Lower leg skin (tissue), 4 donors: ENCODE results near the gene DLG5. TPM values are rescaled to one million over a fixed set of nuclear protein-coding genes. Genes with fewer than 3 reads are reported as not detected.

ENCODE experiments used
- DNase-seq, 2 donors: peaks; one replicate each; pipeline ENCODE4 v3.0.0-alpha.2; 2019; ENCODE audit warnings: low spot score in 2 of 2
- H3K4me3 ChIP-seq: fragments of 200-600 bp; sonication (generic); 2 replicates; pipeline ENCODE4 v1.5.1; 2017; ENCODE audit warnings: mild to moderate bottlenecking, low read depth; ENCODE audit not compliant: poor library complexity, severe bottlenecking
- CTCF ChIP-seq, 3 donors: fragments of 450-650 bp; IDR thresholded peaks; one replicate each; pipeline ENCODE4 v1.5.1; 2016; ENCODE audit warnings: antibody characterized with exemption in 3 of 3, mild to moderate bottlenecking in 3 of 3, moderate library complexity in 2 of 3
- POLR2A ChIP-seq, 2 donors: fragments of 450-650 bp; IDR thresholded peaks; one replicate each; pipeline ENCODE4 v1.6.1; 2016 to 2017; ENCODE audit warnings: antibody characterized with exemption in 2 of 2, mild to moderate bottlenecking in 1 of 2, moderate library complexity in 1 of 2
- WGBS, 2 donors: methylation state at CpG; one replicate each; pipeline ENCODE4 v1.1.5; 2018; 5-methylcytosine and 5-hydroxymethylcytosine counted together
- intact Hi-C: fragments of 100-400 bp; cut with DNase I; formaldehyde crosslinking; loops from one replicate; pipeline ENCODE4 v1.15.0; 2023; ENCODE audit warnings: low total_unique reads
- total RNA-seq, 4 donors: library from RNA; depleted of rRNA; stranded (reverse); fragments of >200 nt; gene quantifications; one replicate each; pipeline ENCODE4 v1.1.0, GENCODE V29; 2016

DLG5 gene
- total RNA-seq, 4 donors from 2014 or later = 91.9 to 165 (median 103) TPM

- TF ChIP-seq CTCF (IDR thresholded peaks at IDR 0.05) (no peak), POLR2A (IDR thresholded peaks at IDR 0.05) (no peak)
- intact Hi-C loops = no loop called here
- DNase-seq = no peak
- 86 to 95% methylated on average over 6 to 9 of the region's 10 CpGs for WGBS, 2 donors
- no peak overlapping the region for H3K4me3 ChIP-seq
These were observed 97.2 kb downstream of the DLG5 start for GRCh38 chr10:77829356-77829755.

- DNase-seq = no peak
- no peak overlapping the region for H3K4me3 ChIP-seq
- intact Hi-C loops = no loop called here
- TF ChIP-seq CTCF (IDR thresholded peaks at IDR 0.05) (no peak), POLR2A (IDR thresholded peaks at IDR 0.05) (no peak)
- 80 to 96% methylated on average over 6 of the region's 6 CpGs for WGBS, 2 donors
These were observed 98.2 kb downstream of the DLG5 start for GRCh38 chr10:77828377-77828776.

GRCh38 chr10:77827366-77827765 is 99.2 kb downstream of the DLG5 start:
- H3K4me3 ChIP-seq = no peak overlapping the region
- WGBS, 2 donors = 86 to 92% methylated on average over 9 of the region's 9 CpGs
- intact Hi-C loops = no loop called here
- DNase-seq = no peak
- no peak for TF ChIP-seq CTCF (IDR thresholded peaks at IDR 0.05)
- TF ChIP-seq POLR2A (IDR thresholded peaks at IDR 0.05) = no peak

- WGBS, 2 donors = 79 to 83% methylated on average over 5 of the region's 5 CpGs
- TF ChIP-seq POLR2A (IDR thresholded peaks at IDR 0.05) (no peak), CTCF (IDR thresholded peaks at IDR 0.05) (no peak)
- no peak overlapping the region for H3K4me3 ChIP-seq
- intact Hi-C loops = no loop called here
- DNase-seq = no peak
These were observed 100.6 kb downstream of the DLG5 start for GRCh38 chr10:77825965-77826364.

- intact Hi-C loops = no loop called here
- WGBS, 2 donors = 90 to 93% methylated on average over 7 of the region's 7 CpGs
- no peak for DNase-seq
- H3K4me3 ChIP-seq = no peak overlapping the region
- TF ChIP-seq CTCF (IDR thresholded peaks at IDR 0.05) (no peak), POLR2A (IDR thresholded peaks at IDR 0.05) (no peak)
These were observed 101.6 kb downstream of the DLG5 start for GRCh38 chr10:77824908-77825307.

- DNase-seq = no peak
- WGBS, 2 donors = 93 to 94% methylated on average over 10 of the region's 10 CpGs
- intact Hi-C loops = no loop called here
- no peak overlapping the region for H3K4me3 ChIP-seq
- TF ChIP-seq POLR2A (IDR thresholded peaks at IDR 0.05) (no peak), CTCF (IDR thresholded peaks at IDR 0.05) (no peak)
These were observed 102.6 kb downstream of the DLG5 start for GRCh38 chr10:77823811-77824542.
